Chondrocyte (in vitro differentiated cells): ENCODE data around the gene SLC12A3. TPM values are rescaled to one million over a fixed set of nuclear protein-coding genes. Genes with fewer than 3 reads are reported as not detected.
A peak's percentile ranks its signal among the peaks of the same experiment; 100 is the strongest.

Source experiments
- DNase-seq: peaks from one replicate; pipeline ENCODE4 v3.0.0; 2021; ENCODE audit warnings: mixed read lengths, low spot score
- H3K27ac Mint-ChIP-seq: one replicate; pipeline ENCODE4 v1.8.0; 2021; ENCODE audit warnings: mild to moderate bottlenecking, moderate library complexity, mixed read lengths; ENCODE audit not compliant: unreplicated experiment
- H3K27me3 Mint-ChIP-seq: 2 replicates; pipeline ENCODE4 v1.8.0; 2021; ENCODE audit warnings: low read depth, mixed read lengths
- H3K36me3 Mint-ChIP-seq: 2 replicates; pipeline ENCODE4 v1.8.0; 2021; ENCODE audit warnings: low read depth, mixed read lengths
- H3K4me1 Mint-ChIP-seq: 2 replicates; pipeline ENCODE4 v1.8.0; 2021; ENCODE audit warnings: low read depth, mild to moderate bottlenecking, mixed read lengths
- H3K4me3 Mint-ChIP-seq: one replicate; pipeline ENCODE4 v1.8.0; 2021; ENCODE audit warnings: mild to moderate bottlenecking, moderate library complexity, mixed read lengths; ENCODE audit not compliant: unreplicated experiment
- H3K9me3 Mint-ChIP-seq: 2 replicates; pipeline ENCODE4 v1.8.0; 2021; ENCODE audit warnings: low read depth, mixed read lengths
- CTCF ChIP-seq: fragments of 200-600 bp; sonication (generic); IDR thresholded peaks from 2 replicates; pipeline ENCODE4 v1.5.0; 2021; ENCODE audit warnings: antibody characterized with exemption, mild to moderate bottlenecking, moderate library complexity
- total RNA-seq: library from RNA; stranded (reverse); gene quantifications from 3 replicates; pipeline ENCODE4 v1.2.1, GENCODE V29; 2021

Gene SLC12A3
- total RNA-seq, 1 donor from 2014 or later = not detected

- Mint-ChIP-seq H3K9me3 (no peaks in the 10 kb centered on the region), H3K4me3 (no peak overlapping the region), H3K36me3 (no peaks in the 10 kb centered on the region), H3K27ac (no peak overlapping the region), H3K4me1 (no peaks in the 10 kb centered on the region), H3K27me3 (no peaks in the 10 kb centered on the region)
- no peak for DNase-seq
- TF ChIP-seq CTCF = no peak
Measured at GRCh38 chr16:56891685-56892084, 26.7 kb downstream of the SLC12A3 start.

DNA sequence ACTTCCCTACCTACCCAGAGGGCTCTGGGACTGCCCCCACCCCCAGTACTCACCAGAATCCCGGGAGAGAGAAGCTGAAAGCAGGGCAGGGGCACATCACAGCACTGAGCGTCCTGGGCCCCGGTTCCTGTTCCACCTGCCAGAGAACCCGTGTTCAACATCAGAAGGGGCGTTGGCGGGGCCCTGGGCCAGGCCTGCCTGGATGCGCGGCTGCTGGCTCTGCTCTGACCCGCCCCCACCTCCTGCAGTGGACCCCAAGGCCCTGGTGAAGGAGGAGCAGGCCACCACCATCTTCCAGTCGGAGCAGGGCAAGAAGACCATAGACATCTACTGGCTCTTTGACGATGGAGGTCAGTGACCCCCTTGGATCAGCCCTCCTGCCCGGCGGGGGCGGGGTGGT is 27.7 kb downstream of the SLC12A3 start:
- no peak overlapping the region for H3K4me3 Mint-ChIP-seq
- H3K9me3 Mint-ChIP-seq = no peaks in the 10 kb centered on the region
- no peak for TF ChIP-seq CTCF
- H3K36me3 Mint-ChIP-seq = no peaks in the 10 kb centered on the region
- H3K27ac Mint-ChIP-seq = no peak overlapping the region
- H3K4me1 Mint-ChIP-seq = no peaks in the 10 kb centered on the region
- DNase-seq = peak; percentile 72
- peaks cover 2% of the 10 kb centered on the region for H3K27me3 Mint-ChIP-seq

DNA sequence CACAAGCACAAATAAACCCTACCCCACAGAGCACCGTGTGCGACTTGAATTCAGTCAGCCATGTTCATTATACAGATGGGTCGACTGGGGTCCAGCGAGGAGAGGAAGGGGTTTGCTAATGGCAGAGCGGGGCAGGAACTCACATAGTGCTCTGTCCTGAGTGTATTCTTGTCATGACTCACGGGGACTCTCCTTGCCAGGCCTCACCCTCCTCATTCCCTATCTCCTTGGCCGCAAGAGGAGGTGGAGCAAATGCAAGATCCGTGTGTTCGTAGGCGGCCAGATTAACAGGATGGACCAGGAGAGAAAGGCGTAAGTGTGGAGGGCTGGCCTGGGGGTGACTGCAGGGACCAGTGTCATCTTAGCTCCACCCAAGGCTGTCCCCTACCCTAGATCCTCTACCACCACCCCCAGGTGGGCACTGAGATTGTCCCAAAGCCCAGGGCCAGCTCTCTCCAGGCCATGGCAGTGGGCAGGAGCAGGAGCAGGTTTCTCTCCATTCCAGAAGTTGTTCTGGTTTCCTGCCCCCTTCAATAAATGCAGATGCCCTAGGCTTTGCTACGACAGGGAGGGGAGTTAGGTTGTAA is 29.4 kb downstream of the SLC12A3 start:
- no peak overlapping the region for H3K4me3 Mint-ChIP-seq
- TF ChIP-seq CTCF = no peak
- H3K9me3 Mint-ChIP-seq = no peaks in the 10 kb centered on the region
- H3K27me3 Mint-ChIP-seq = peaks cover 6% of the 10 kb centered on the region
- no peaks in the 10 kb centered on the region for H3K4me1 Mint-ChIP-seq
- peak; percentile 63 for DNase-seq
- no peaks in the 10 kb centered on the region for H3K36me3 Mint-ChIP-seq
- no peak overlapping the region for H3K27ac Mint-ChIP-seq

GRCh38 chr16:56895813-56896212 is 30.8 kb downstream of the SLC12A3 start:
- H3K4me3 Mint-ChIP-seq = no peak overlapping the region
- no peaks in the 10 kb centered on the region for H3K36me3 Mint-ChIP-seq
- H3K4me1 Mint-ChIP-seq = no peaks in the 10 kb centered on the region
- peaks cover 12% of the 10 kb centered on the region for H3K27me3 Mint-ChIP-seq
- no peak for TF ChIP-seq CTCF
- DNase-seq = no peak
- no peak overlapping the region for H3K27ac Mint-ChIP-seq
- H3K9me3 Mint-ChIP-seq = no peaks in the 10 kb centered on the region

- Mint-ChIP-seq H3K36me3 (no peaks in the 10 kb centered on the region), H3K4me1 (no peaks in the 10 kb centered on the region), H3K27me3 (peaks cover 15% of the 10 kb centered on the region), H3K9me3 (no peaks in the 10 kb centered on the region), H3K27ac (no peak overlapping the region), H3K4me3 (no peak overlapping the region)
- peak; percentile 42 for DNase-seq
- TF ChIP-seq CTCF = no peak
Measured at GRCh38 chr16:56896244-56896643, 31.2 kb downstream of the SLC12A3 start.
